SK-N-SH (cell line): ENCODE data around the gene NRDC. TPM values are rescaled to one million over a fixed set of nuclear protein-coding genes. Genes with fewer than 3 reads are reported as not detected.

Source experiments
- CTCF ChIA-PET: fragments of 300-600, 350-600 bp; formaldehyde crosslinking; extraction: SDS; loops from one replicate; lab custom pipeline; 2021; lab: Yijun Ruan, JAX
- POLR2A ChIA-PET: fragments of 350-600 bp; sonication (Branson Sonifier 250); formaldehyde crosslinking; extraction: SDS; loops from one replicate; lab custom pipeline; 2020; ENCODE audit warnings: antibody characterized with exemption, inconsistent platforms; lab: Yijun Ruan, JAX
- DNase-seq: peaks from one replicate; pipeline ENCODE4 v3.0.0; 2012
- H2AFZ ChIP-seq: fragments of 200-600 bp; sonication (generic); 2 replicates; pipeline ENCODE4 v1.8.1; 2016; ENCODE audit warnings: antibody characterized with exemption, mild to moderate bottlenecking, low read depth
- H3F3A ChIP-seq: fragments of 200-600 bp; sonication (generic); replicated peaks from 2 replicates; pipeline ENCODE3; 2016; ENCODE audit warnings: antibody characterized with exemption, mild to moderate bottlenecking; ENCODE audit not compliant: insufficient read depth
- H3K27ac ChIP-seq, 2 experiments: fragments of 200-500 bp in 1 of 2; fragments of 200-600 bp in 1 of 2; sonication (Bioruptor generic) in 1 of 2; sonication (generic), shearing (Covaris generic) in 1 of 2; 2 replicates each; pipeline versions ENCODE4 v1.5.1 to v1.6.1; 2014 to 2016; ENCODE audit warnings: low read depth in 2 of 2, inconsistent platforms in 1 of 2, low read length in 1 of 2, mild to moderate bottlenecking in 1 of 2, mixed read lengths in 1 of 2
- H3K27me3 ChIP-seq: fragments of 200-600 bp; sonication (generic), shearing (Covaris generic); 2 replicates; pipeline ENCODE4 v1.6.1; 2016; ENCODE audit warnings: mixed run types; ENCODE audit not compliant: insufficient read depth
- H3K36me3 ChIP-seq, 2 experiments: fragments of 200-500 bp in 1 of 2; fragments of 200-600 bp in 1 of 2; sonication (Bioruptor generic) in 1 of 2; sonication (generic) in 1 of 2; replicated peaks in 1 of 2; 2 replicates each; pipeline versions ENCODE3 to v1.5.1; 2014 to 2016; ENCODE audit warnings: low read length in 1 of 2, mild to moderate bottlenecking in 1 of 2; ENCODE audit not compliant: insufficient read depth in 2 of 2, control insufficient read depth in 1 of 2
- H3K4me1 ChIP-seq, 2 experiments: fragments of 200-500 bp in 1 of 2; fragments of 200-600 bp in 1 of 2; sonication (Bioruptor generic) in 1 of 2; sonication (generic), shearing (Covaris generic) in 1 of 2; 2 replicates each; pipeline versions ENCODE4 v1.5.1 to v1.6.1; 2014 to 2016; ENCODE audit warnings: low read depth in 1 of 2, low read length in 1 of 2, mixed run types in 1 of 2; ENCODE audit not compliant: insufficient read depth in 2 of 2, control insufficient read depth in 1 of 2
- H3K4me2 ChIP-seq: fragments of 200-600 bp; sonication (generic), shearing (Covaris generic); 2 replicates; pipeline ENCODE4 v1.6.1; 2017; ENCODE audit warnings: mixed run types
- H3K4me3 ChIP-seq, 2 experiments: fragments of 200-500 bp in 1 of 2; fragments of 200-600 bp in 1 of 2; sonication (Bioruptor generic) in 1 of 2; sonication (generic), shearing (Covaris generic) in 1 of 2; 2 replicates each; pipeline versions ENCODE4 v1.5.1 to v1.8.1; 2014 to 2016; ENCODE audit warnings: low read depth in 2 of 2, inconsistent platforms in 1 of 2, low read length in 1 of 2, mild to moderate bottlenecking in 1 of 2, mixed read lengths in 1 of 2, moderate library complexity in 1 of 2
- H3K79me2 ChIP-seq: fragments of 200-600 bp; sonication (generic); 2 replicates; pipeline ENCODE4 v1.8.1; 2017; ENCODE audit warnings: mild to moderate bottlenecking; ENCODE audit not compliant: insufficient read depth
- H3K9ac ChIP-seq: fragments of 200-600 bp; sonication (generic); 2 replicates; pipeline ENCODE4 v1.6.1; 2017; ENCODE audit warnings: mixed run types
- H3K9me2 ChIP-seq: fragments of 200-600 bp; sonication (generic); 2 replicates; pipeline ENCODE4 v1.6.1; 2017; ENCODE audit warnings: mixed run types
- H3K9me3 ChIP-seq: fragments of 200-600 bp; sonication (generic); 2 replicates; pipeline ENCODE4 v1.6.1; 2017; ENCODE audit warnings: mixed run types, mild to moderate bottlenecking, moderate library complexity
- H4K20me1 ChIP-seq: fragments of 200-600 bp; sonication (generic); 2 replicates; pipeline ENCODE4 v1.6.1; 2017; ENCODE audit warnings: mild to moderate bottlenecking, mixed run types; ENCODE audit not compliant: insufficient read depth
- CHD2 ChIP-seq: fragments of 150-350 bp; IDR thresholded peaks from 2 replicates; pipeline ENCODE4 v1.6.1; 2018; ENCODE audit warnings: low read length; ENCODE audit not compliant: partially characterized antibody
- ELF1 ChIP-seq: IDR thresholded peaks from 2 replicates; pipeline ENCODE4 v1.4.0; 2012
- EP300 ChIP-seq, 2 experiments: IDR thresholded peaks; 2 replicates each; pipeline versions ENCODE4 v1.4.0 to v1.6.1; 2012; ENCODE audit warnings: borderline replicate concordance in 1 of 2, low read depth in 1 of 2, low read length in 1 of 2
- FOSL2 ChIP-seq: IDR thresholded peaks from 2 replicates; pipeline ENCODE4 v1.4.0; 2012; ENCODE audit warnings: low read depth, mild to moderate bottlenecking, moderate library complexity, borderline replicate concordance
- FOXJ3 ChIP-seq: sonication (generic); formaldehyde crosslinking; IDR thresholded peaks from 2 replicates; pipeline ENCODE4 v1.5.1; 2020; ENCODE audit warnings: mild to moderate bottlenecking, missing genetic modification reagents
- FOXM1 ChIP-seq: IDR thresholded peaks from 2 replicates; pipeline ENCODE4 v1.4.0; 2012; ENCODE audit warnings: low read depth, mild to moderate bottlenecking
- GABPA ChIP-seq: IDR thresholded peaks from 2 replicates; pipeline ENCODE4 v1.4.0; 2012; ENCODE audit warnings: low read depth, mild to moderate bottlenecking
- GATA2 ChIP-seq: sonication (generic); formaldehyde crosslinking; IDR thresholded peaks from 2 replicates; pipeline ENCODE4 v1.5.0; 2020; ENCODE audit warnings: mild to moderate bottlenecking, missing genetic modification reagents
- MEF2A ChIP-seq: IDR thresholded peaks from 2 replicates; pipeline ENCODE4 v1.4.0; 2012; ENCODE audit warnings: low read depth, borderline replicate concordance
- MXI1 ChIP-seq: IDR thresholded peaks from 2 replicates; pipeline ENCODE4 v1.6.1; 2012; ENCODE audit warnings: mild to moderate bottlenecking, low read depth, low read length, improper control_type of control experiment
- NFIC ChIP-seq: IDR thresholded peaks from 2 replicates; pipeline ENCODE4 v1.4.0; 2012; ENCODE audit warnings: borderline replicate concordance
- RFX5 ChIP-seq: IDR thresholded peaks from 2 replicates; pipeline ENCODE4 v1.6.1; 2012; ENCODE audit warnings: mild to moderate bottlenecking, improper control_type of control experiment, low read length
- SMC3 ChIP-seq: IDR thresholded peaks from 2 replicates; pipeline ENCODE4 v1.6.1; 2012; ENCODE audit warnings: low read depth, low read length, improper control_type of control experiment
- TAF1 ChIP-seq: IDR thresholded peaks from 2 replicates; pipeline ENCODE4 v1.6.1; 2012; ENCODE audit warnings: low read depth, mild to moderate bottlenecking, low read length, moderate library complexity, borderline replicate concordance
- TCF12 ChIP-seq: IDR thresholded peaks from 2 replicates; pipeline ENCODE4 v1.4.0; 2012
- TEAD4 ChIP-seq: IDR thresholded peaks from 2 replicates; pipeline ENCODE4 v1.4.0; 2012; ENCODE audit warnings: mild to moderate bottlenecking, borderline replicate concordance; ENCODE audit not compliant: insufficient read depth
- ZBTB33 ChIP-seq: IDR thresholded peaks from 2 replicates; pipeline ENCODE4 v1.4.0; 2012; ENCODE audit warnings: low read depth, borderline replicate concordance
- WGBS: methylation state at CpG from one replicate; pipeline ENCODE4 v1.1.6; 2017; ENCODE audit warnings: low lambda C conversion rate; 5-methylcytosine and 5-hydroxymethylcytosine counted together
- polyA plus RNA-seq, 3 experiments: library from polyadenylated mRNA; depleted of rRNA; stranded (reverse); fragments of >200 nt; gene quantifications; 2 replicates each; pipeline ENCODE4 v1.2.3, GENCODE V29; 2012
- TF ChIP-seq, protein P1 (sequence below): IDR thresholded peaks from 2 replicates; pipeline ENCODE4 v1.6.1; 2012; ENCODE audit warnings: mild to moderate bottlenecking, low read depth, low read length, moderate library complexity
- TF ChIP-seq, protein P2 (sequence below): IDR thresholded peaks from 2 replicates; pipeline ENCODE4 v1.4.0; 2012; ENCODE audit warnings: low read depth
- TF ChIP-seq, protein P3 (sequence below): IDR thresholded peaks from 2 replicates; pipeline ENCODE4; 2012

The NRDC gene
- polyA plus RNA-seq, 1 of the 3 experiments (the other 2 are of a cell fraction), result 84.8 TPM

DNA sequence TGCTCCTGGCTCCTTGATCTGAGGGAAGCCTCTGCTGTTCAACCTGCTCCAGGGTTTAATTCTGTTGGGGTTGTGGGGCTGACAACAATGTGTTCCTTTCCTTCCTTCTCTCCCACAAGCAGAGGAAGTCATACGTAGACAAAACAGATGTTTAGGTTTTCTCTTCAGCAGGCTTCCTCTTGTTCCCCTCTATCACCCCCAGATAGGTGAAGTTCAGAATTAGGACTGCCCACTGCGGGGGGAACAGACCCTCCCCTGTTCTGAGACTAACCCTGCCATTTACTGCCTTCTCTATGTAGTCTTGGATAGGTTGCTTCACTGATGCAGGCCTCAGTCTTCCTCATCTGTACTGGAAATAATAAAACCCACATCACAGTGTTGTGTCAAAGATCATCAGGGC lies 30.0 kb upstream of the NRDC start:
- no peak for DNase-seq
- Histone ChIP-seq H3K27me3 (no peaks in the 10 kb centered on the region), H3K9me2 (no peaks in the 10 kb centered on the region), H3K4me2 (no peak overlapping the region), H3K9me3 (no peaks in the 10 kb centered on the region), H3K9ac (no peak overlapping the region), H3F3A (no peaks in the 10 kb centered on the region), H3K27ac (no peak overlapping the region), H4K20me1 (no peaks in the 10 kb centered on the region), H3K4me1 (peaks cover 0 to 6% of the 10 kb centered on the region in 2 experiments; a peak in 2 of 4 replicates), H3K79me2 (no peaks in the 10 kb centered on the region), H3K36me3 (no peaks in the 10 kb centered on the region), H2AFZ (no peak overlapping the region), H3K4me3 (no peak overlapping the region)
- TF ChIP-seq FOXM1 (no peak), ELF1 (no peak), TEAD4 (no peak), CHD2 (no peak), SMC3 (no peak), MEF2A (no peak), GABPA (no peak), TAF1 (no peak), TCF12 (no peak), NFIC (no peak), ZBTB33 (no peak), FOXJ3 (CRISPR knock-in tag) (no peak), RFX5 (no peak), MXI1 (no peak), EP300 (IDR thresholded peaks at IDR 0.05; ENCODE audit: borderline replicate concordance in 1 of 2, low read depth in 1 of 2, low read length in 1 of 2) (no peak), GATA2 (CRISPR knock-in tag) (no peak), FOSL2 (no peak)
- TF ChIP-seq, protein P1, sequence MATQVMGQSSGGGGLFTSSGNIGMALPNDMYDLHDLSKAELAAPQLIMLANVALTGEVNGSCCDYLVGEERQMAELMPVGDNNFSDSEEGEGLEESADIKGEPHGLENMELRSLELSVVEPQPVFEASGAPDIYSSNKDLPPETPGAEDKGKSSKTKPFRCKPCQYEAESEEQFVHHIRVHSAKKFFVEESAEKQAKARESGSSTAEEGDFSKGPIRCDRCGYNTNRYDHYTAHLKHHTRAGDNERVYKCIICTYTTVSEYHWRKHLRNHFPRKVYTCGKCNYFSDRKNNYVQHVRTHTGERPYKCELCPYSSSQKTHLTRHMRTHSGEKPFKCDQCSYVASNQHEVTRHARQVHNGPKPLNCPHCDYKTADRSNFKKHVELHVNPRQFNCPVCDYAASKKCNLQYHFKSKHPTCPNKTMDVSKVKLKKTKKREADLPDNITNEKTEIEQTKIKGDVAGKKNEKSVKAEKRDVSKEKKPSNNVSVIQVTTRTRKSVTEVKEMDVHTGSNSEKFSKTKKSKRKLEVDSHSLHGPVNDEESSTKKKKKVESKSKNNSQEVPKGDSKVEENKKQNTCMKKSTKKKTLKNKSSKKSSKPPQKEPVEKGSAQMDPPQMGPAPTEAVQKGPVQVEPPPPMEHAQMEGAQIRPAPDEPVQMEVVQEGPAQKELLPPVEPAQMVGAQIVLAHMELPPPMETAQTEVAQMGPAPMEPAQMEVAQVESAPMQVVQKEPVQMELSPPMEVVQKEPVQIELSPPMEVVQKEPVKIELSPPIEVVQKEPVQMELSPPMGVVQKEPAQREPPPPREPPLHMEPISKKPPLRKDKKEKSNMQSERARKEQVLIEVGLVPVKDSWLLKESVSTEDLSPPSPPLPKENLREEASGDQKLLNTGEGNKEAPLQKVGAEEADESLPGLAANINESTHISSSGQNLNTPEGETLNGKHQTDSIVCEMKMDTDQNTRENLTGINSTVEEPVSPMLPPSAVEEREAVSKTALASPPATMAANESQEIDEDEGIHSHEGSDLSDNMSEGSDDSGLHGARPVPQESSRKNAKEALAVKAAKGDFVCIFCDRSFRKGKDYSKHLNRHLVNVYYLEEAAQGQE, result no peak
- TF ChIP-seq, protein P2, sequence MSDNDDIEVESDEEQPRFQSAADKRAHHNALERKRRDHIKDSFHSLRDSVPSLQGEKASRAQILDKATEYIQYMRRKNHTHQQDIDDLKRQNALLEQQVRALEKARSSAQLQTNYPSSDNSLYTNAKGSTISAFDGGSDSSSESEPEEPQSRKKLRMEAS, result no peak
- TF ChIP-seq, protein P3, sequence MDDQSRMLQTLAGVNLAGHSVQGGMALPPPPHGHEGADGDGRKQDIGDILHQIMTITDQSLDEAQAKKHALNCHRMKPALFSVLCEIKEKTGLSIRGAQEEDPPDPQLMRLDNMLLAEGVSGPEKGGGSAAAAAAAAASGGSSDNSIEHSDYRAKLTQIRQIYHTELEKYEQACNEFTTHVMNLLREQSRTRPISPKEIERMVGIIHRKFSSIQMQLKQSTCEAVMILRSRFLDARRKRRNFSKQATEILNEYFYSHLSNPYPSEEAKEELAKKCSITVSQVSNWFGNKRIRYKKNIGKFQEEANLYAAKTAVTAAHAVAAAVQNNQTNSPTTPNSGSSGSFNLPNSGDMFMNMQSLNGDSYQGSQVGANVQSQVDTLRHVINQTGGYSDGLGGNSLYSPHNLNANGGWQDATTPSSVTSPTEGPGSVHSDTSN, result no peak
- WGBS, result 78% methylated on average over 2 of the region's 2 CpGs
- ChIA-PET POLR2A (no interaction called here), CTCF (no interaction called here)
